T-helper 1 cell (primary cell): ENCODE results near the gene SLPI.
A peak's percentile ranks its signal among the peaks of the same experiment; 100 is the strongest.

Experiments
- DNase-seq, 5 donors: peaks; one replicate each; pipeline ENCODE4 v3.0.0-alpha.2; 2012 to 2020

The SLPI gene

DNA sequence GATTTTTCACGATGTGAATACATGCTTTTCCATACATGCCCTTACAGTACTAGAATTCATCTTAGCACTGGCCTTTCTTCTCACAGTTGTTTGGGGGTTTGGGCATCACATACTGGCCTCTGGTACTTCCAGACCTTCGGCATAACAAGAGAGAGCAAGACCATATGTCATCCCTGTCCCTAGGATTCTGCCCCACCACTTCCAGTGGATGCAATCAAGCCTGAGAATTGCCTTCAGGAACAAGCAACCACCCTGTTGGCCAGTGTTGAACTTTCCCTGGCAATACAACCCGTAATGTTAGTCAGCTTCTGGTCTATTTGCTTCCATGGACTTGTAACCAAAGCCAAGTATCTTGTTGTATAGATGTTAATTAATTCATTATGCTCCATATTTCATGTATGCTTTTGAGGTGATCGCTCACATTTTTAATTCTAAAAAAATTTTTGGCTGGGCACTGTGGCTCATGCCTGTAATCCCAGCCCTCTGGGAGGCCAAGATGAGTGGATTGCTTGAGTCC, 15.4 kb upstream of the SLPI start:
- no peak for DNase-seq

DNA sequence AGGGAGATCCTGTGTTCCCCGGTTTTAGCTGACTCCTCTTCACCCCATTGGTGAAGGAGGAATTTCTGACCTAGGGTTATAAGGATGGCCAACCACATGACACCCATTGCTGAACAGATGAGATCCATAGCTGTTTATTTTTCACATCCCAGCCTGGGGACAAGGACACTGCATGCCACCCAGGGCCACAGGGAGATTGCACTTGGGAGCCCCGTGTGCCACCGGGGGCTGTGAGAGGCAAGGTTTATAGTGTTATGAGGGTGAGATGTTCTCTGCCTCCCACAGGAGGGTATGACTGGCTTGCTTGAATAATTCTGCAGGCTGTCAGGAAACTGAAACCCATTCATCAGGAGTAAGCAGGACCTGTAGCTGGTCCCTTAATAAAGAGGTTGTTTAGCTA, 14.7 kb upstream of the SLPI start:
- DNase-seq, result no peak

DNA sequence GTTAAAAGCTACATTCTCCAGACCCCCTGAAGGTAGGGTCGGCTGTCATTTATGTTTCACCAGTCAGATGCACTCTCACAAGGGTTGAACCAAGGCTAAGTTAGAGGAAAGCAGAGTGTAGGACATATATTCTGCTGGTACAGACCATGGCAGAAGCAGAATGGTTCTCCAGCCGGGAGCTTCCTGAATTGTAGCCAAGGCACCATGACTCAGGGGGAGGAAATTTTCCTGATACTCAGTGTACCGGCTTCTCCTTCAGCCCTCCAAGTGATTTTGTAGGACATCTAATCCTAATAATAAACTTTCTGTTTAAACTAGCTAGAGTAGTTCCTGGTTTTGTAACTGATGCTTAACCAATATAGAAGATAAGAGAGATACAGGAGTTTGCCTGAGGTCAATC, 14.2 kb upstream of the SLPI start:
- no peak for DNase-seq

DNA sequence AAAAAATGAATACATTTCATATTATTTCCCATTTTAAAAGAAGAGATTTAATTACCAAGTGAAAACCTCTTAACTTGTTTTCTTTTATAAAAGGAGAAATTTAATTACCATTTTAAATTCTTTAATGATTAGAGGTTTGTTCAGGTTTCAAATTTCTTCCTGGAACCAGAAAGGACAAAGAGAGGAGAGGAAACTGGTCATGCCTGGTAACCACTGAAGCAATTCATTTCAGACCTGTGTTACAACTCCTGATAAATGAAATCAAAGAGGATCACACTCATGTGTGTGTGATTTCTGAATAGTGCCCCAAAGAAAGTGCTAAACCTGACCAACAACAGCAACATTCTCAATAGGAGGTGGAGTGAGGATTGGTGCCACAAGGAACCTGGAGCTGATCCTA, 12.6 kb upstream of the SLPI start:
- no peak for DNase-seq

DNA sequence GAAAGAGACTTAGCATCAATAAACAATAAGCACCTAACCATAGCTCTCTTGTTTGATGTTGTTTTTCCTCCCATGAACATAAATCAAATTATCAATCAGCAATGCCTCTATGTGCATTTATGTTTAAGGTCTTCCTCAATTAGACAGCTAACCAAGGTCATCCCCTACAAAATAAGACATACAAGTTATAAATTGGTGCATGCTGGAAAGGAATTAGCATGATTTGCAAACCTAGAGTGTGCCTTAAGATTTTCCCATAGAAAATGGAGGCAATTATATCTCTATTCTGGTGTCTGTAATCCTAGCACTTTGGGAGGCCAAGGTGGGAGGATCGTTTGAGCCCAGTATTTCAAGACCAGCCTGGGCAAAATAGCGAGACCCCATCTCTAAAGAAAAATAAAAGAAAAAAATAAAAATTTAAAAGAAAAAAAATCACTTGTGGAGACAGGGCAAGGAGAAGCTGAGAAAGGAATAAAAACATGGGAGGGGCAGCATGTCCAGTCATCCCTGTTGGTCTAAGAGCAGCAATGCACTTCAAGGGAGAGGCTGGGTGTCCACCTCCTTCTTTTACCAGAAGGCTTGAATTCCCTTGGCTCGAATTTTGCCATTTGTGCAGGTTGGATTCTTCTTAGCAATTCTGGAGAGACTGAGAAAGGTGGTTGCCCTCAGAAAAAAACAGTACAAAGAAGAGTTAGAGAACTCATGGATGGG, 9.3 kb upstream of the SLPI start:
- DNase-seq, result no peak

DNA sequence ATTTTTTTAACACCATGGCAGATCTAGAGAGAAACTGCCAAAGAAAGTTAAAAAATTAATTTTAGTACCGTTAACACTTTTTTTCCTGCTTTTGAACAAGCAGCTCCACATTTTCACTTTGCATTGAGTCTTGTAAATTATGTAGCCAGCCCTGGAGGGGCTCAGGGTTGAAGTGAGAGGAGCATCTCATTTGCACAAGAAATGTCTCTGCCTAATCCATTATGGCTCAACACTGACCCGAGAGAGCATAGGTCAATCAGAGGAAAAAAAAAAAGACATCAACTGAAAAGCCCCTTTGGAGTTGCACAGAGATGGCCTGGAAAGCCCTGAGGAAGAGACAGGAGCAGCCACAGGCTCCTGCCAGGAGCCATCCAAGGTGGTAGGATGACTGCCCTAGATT, 4.3 kb upstream of the SLPI start:
- DNase-seq, result no peak

DNA sequence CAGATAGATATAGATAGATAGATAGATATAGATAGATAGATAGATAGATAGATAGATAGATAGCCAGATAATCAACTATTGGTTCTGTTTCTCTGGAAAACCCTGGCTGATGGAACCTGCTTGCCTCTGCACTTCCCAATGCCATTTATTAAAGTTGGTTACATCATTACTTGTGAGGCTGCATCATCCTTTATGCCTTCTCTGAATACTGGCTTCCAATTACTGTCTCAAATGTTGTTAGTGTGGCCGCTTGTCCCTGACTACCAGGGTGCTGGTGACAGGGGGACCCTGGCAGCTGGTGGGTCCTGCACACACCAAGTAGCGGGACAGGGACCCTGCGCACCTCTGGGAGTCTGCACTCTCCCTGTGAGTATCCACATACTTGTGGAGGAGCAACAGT, 3.9 kb upstream of the SLPI start:
- DNase-seq, result no peak

DNA sequence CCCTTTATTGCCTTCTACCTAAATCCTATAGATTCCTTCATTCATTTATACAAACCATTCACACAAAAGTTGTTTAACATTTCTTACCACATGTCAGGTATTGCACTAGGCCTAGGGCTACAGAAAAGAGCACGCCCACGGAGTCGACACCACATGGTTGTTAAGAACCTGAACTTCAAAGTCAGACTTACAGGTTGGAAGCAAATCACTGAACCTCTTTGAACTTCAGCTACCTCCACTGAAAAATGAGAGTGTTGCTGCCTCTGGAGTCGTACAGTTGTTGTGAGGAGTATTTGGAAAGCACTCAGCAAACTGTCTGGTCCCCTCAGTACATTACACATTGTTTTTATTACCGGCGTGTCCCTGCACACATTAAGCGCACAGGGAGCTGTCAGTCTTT, 3.3 kb upstream of the SLPI start:
- DNase-seq, result no peak

DNA sequence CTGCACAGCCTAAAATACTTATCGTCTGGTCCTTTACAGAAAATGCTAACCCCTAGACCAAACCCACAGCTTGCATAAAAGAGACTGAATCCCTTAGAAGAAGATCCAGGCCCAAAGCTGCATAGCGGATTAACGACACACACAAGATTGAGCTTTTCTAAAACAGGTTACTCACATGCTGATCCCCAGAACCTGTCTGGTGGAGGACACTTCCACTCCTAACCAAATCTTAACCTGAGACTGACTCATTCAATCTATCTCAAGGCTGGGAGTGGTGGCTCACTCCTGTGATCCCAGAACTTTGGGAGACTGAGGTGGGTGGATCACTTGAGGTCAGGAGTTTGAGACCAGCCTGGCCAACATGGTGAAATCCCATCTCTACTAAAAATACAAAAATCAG, 2.8 kb upstream of the SLPI start:
- DNase-seq, result no peak

DNA sequence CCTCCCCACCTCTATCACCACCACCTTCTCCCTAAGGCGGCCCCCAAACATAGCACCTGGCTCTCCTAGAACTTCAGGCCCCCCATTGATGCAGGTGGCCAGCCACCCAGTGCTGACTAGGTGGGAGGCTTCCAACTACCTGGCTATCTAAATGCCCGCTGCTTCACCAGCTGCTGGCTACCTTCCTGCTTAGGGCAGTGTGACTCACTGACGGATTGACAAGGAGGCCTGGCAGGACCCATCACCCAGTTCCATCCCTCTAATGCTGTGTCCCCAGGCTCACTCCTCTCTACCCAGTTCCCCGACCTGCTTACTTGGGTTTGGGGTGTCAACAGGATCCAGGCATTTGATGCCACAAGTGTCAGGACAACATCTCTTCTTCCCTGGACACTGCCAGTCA, 1.1 kb downstream of the SLPI start:
- no peak for DNase-seq

DNA sequence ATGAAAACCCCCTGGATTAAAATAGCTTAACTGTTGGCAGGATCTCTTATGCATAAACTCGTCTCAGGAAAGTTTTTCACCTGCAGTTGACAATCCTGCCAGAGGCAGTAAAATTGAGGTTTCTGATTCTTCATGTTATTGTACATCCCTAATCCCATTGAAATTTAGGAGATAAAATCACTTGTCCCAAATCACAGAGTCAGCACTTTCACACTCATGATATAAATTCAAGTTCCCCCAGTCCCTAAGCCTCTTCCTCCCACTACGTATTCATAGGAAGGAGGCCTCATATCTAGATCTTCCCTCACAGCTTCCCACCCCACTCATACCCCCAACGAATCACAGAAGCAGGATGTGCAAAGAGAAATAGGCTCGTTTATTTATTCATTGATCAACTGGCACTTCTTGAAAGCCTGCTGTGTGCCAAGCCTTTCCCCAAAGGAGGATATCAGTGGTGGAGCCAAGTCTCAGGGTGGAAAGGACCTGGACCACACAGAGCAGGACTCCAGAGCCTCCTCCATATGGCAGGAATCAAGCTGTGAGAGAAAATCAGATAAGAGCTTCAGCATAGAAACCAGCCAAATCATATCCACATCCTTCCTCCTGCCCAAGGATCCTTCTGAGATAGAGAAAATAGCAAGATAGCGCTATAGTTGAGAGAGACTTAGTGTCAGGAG, 2.3 kb downstream of the SLPI start:
- no peak for DNase-seq

DNA sequence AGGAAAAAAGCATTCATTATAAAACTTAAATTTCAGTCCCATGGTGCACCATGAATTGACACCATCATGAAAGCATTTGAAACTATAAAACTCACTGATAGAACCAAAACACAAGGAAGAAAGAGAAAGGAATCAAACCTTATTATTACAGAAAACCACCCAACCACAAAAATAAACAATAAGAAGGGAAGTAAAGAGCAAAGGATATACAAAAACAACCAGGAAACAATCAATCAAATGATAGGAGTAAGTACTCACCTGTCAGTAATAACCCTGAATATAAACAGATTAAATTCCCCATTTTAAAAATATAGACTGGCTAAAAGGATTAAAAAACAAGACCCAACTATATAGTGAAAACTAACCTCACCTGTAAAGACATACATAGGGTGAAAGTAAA, 5.8 kb downstream of the SLPI start:
- no peak for DNase-seq

DNA sequence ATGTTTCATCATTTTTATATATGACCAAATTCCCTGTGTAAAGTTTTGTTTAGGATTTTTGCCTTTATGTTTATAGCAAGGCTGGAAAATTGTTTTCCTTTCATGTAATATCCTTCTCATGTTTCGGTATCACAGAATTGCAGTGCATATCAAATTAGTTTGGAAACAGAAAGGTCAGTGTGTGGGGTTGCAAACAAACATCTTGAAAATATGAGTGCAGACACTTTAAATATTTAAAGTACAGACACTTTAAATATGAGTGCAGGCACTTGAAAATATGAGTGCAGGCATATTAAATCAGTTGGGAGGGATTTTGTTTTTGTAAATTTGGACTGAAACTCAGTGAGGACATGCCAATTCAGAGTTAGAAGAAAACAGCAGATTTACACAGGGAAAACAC, 6.5 kb downstream of the SLPI start:
- no peak for DNase-seq

DNA sequence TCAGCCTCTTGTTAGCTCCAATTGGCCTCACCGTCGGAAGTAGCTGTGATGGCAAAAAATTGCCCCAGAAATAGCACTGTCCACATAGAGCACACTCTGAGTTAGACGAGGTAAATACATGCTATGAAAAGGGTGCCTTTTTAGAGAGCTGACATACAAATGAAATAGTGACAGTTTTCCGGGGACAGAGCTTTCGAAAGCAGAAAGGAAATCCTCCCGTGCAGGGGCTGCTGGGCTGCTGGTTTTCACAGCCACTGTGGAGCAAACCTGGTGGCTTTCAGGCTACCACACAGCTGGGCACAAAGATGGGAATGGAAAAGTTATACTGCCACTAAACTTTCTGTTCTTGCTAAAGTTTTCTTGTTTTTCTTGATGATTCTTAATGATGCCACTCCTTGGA, 8.3 kb downstream of the SLPI start:
- DNase-seq, result peak in 1 of 5 donors; percentile 16

DNA sequence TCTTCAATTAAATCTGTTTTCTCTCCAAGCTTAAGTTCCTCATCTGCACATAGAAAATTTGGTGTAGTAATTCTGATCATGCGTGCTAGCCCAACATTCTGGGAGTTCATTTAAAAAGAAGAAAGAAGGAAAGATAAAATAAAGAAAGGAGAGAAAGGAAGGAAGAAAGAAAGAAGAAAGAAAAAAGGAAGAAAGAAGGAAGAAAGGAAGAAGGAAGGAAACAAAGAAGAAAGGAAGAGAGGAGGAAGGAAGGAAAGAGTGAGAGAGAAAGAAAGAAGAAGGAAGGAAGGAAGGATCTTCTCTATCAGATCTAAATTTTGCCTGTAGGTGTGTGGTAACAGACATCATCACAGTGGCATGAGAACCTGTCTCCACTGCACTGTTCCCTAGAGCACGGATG, 16.2 kb downstream of the SLPI start:
- DNase-seq, result no peak

DNA sequence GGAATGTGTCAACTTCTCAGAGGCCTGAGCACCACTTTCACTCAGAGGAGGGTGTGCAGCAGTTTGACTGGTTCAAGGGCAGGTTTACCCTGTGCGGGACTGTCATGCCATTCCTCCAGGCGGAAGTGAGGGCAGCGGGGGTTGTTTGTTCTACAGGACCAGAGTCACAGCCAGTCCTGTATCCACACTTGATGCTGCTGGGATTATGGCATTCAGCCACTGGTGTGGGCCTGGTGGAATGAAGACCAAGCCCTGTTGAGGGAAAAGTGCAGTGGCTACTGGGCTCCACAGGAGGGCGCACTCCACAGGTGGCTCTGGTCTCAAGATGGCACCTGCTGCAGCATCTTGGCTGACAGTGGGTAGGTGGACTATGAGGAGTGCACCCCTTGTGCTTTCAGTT, 18.4 kb downstream of the SLPI start:
- peak in 1 of 5 donors; percentile 26 for DNase-seq

DNA sequence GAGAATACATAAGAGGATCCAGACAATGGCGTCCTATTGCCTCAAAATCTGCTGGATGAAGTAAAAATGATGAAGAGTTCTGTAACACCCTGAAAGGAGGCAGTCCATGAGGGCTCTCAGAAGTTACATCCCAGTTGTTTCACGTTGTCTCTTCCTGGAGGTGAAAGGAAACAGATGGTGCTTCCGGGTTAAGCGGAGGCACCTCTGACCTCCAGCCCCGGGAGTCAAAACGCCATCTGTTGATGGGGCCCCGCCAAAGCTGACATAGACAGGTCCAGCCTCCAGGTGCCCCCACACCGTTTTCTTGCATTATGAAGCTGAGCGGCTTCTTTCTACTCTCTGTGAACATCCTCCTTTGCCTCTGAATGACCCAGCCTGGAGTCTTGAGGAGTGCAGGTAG, 23.7 kb downstream of the SLPI start:
- DNase-seq, result no peak

DNA sequence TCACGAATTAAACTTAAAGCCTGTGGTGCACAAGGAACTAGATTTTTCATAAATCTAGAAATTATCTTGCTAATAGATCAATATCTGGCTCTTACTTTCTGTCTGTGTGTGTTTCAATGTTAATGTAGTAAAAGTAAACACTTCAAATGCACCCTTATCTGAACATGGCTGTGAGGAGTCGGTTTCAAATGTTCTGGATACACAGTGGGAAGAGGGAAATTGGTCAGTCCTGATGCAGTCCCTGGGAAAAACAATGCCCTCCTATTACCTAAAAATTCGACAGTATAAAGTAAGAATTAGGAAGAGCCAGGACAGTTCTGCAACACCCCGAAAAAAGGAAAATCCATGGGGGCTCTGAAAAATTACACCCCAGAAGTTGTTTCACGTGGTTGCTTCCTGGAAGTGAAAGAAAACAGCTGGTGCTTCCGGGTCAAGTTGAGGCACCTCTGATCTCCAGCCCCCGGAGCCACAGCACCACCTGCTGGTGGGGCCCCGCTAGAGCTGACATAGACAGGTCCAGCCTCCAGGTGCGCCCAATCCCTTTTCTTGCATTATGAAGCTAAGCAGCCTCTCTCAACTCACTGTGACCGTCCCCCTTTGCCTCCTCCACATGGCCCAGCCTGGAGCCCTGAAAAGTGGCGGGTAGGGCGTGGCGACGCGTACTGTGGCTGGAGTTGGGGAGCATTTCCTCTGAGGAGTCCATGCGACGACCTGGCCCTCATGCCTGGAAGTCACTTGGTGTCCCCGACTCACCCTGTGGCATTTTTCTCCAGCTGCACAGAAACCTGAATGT, 24.9 kb downstream of the SLPI start:
- peak in 2 of 5 donors; percentile 11 to 46 for DNase-seq

DNA sequence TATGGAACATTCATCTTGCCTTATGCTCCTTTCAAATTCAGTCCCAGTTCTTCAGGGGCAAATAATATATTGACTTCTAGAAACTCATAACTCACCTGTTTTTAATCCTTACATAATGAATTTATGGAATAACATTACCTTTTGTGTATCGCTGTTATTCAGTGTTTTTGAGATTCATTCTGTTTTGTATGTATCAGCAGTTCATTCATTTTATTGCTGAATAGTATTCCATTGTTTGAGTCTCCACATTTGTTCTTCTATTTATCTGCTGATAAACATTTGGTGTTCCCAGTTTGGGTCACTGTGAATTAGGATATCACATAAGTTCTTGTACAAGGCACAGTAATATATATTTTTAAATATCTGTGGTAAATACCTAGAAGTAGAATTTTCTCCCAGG, 28.1 kb downstream of the SLPI start:
- no peak for DNase-seq

DNA sequence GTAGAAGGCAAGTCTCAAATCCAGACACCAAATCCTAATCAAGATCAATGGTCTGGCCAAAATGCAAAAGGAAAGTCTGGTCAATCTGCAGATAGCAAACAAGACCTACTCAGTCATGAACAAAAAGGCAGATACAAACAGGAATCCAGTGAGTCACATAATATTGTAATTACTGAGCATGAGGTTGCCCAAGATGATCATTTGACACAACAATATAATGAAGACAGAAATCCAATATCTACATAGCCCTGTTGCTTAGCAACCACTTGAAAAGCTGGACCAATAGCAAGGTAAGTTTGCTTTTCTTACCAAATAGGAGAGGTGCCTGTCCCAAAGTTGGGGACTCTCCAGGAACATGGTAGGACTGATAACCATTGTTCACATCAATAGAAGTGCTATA, 31.2 kb downstream of the SLPI start:
- no peak for DNase-seq

DNA sequence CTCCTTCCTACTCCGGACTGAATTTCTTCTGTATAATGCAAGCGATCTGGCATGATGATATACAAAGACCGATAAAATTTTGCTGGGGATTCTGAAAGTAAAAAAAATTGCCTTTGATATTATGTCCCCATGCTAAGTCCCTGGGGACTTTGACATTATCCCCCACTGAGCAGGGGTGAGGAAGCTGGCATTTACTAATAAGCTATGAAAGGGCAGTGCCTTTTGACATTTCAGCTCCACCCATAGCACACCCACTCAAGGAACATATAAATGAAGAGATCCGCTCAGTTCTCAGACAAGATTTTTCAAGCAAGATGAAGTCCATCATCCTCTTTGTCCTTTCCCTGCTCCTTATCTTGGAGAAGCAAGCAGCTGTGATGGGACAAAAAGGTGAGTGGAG, 33.3 kb downstream of the SLPI start, which contains the start of gene SEMG2:
Gene SEMG2 (plus strand): TSS at position 298 of the 400 bp plus-strand sequence. CDS start 17 bp downstream, at position 315.
- no peak for DNase-seq

DNA sequence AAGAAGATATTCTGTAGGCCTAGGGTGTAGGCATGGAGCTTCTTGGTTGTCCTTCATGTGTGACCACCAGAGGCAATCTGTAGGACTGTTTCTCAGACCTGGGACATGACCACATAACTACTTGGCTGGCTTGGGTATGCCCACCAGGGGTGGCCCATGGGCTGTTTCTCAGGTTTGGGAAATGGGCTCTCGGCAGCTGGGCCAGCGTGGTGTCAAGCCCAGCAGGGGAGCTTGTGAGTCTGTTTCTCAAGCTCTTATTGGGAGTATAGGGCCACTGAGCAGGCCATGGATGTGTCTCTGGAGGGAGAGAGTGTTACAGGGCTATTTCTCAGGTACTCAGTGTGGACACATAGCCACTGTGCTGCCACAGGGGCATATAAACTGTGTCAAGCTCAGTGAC, 35.7 kb downstream of the SLPI start:
- no peak for DNase-seq

DNA sequence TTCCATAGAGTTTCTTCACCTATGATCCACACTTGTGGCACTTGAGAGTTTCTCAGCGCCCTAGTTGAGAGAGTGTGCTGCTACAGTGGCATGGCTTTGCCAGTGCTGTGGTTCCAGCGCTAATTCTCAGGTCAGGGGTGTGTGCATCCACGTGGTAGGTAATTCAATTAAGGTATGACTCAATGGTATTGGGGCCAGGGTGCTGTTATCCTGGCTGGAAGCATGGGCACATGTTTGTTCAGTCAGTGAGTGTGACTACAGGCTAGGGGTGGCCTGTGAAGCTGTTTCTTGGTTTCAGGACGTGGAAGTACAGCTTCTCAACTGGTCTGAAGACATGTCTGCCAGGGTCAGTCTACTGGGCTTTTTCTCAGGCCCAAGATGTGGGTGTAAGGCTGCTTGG, 36.2 kb downstream of the SLPI start:
- DNase-seq, result no peak

DNA sequence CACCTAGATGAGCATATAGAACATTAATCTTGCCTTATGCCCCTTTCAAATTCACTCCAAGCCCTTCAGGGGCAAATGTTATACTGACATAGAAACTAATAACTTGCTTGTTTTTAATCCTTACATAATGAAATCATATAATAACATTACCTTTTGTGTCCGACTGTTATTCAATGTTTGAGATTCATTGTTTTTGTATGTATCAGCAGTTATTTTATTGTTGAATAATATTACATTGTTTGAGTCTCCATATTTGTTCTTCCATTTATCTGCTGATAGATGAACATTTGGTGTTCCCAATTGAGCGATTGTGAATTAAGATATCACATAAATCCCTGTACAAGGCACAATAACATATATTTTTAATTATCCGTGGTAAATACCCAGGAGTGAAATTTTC, 41.5 kb downstream of the SLPI start:
- DNase-seq, result no peak
